Aorta (tissue), 5 donors: ENCODE measurements around the gene HYDIN. TPM values are rescaled to one million over a fixed set of nuclear protein-coding genes. Genes with fewer than 3 reads are reported as not detected.
A peak's percentile ranks its signal among the peaks of the same experiment; 100 is the strongest.

Source experiments
- ATAC-seq: fragments of 200-7000 bp; cut with Tn5 transposase; one replicate; pipeline ENCODE4 v1.9.1; 2022; ENCODE audit warnings: moderate library complexity; ENCODE audit not compliant: low FRiP score
- DNase-seq, 2 donors: peaks; one replicate each; pipeline ENCODE4 v3.0.0-alpha.2; 2020
- H3K27ac ChIP-seq, 2 donors: one replicate each; pipeline ENCODE4 v1.5.1; 2013; ENCODE audit warnings: low read length in 2 of 2, mild to moderate bottlenecking in 2 of 2, moderate library complexity in 2 of 2, control low read depth in 1 of 2, inconsistent platforms in 1 of 2, low read depth in 1 of 2
- H3K27me3 ChIP-seq, 2 donors: one replicate each; pipeline ENCODE4 v1.6.1; 2013; ENCODE audit warnings: control low read depth in 1 of 2, low read length in 1 of 2, mild to moderate bottlenecking in 1 of 2, moderate library complexity in 1 of 2; ENCODE audit not compliant: insufficient read depth in 2 of 2, control insufficient read depth in 1 of 2
- H3K36me3 ChIP-seq, 2 donors: one replicate each; pipeline ENCODE4 v1.6.1; 2013; ENCODE audit warnings: control low read depth in 1 of 2, low read length in 1 of 2, mild to moderate bottlenecking in 1 of 2; ENCODE audit not compliant: insufficient read depth in 2 of 2, control insufficient read depth in 1 of 2
- H3K4me1 ChIP-seq, 2 donors: one replicate each; pipeline ENCODE4 v1.6.1; 2013; ENCODE audit warnings: low read length in 2 of 2, control low read depth in 1 of 2, mild to moderate bottlenecking in 1 of 2, moderate library complexity in 1 of 2; ENCODE audit not compliant: insufficient read depth in 2 of 2, control insufficient read depth in 1 of 2
- H3K4me3 ChIP-seq, 2 donors: one replicate each; pipeline ENCODE4 v1.5.1; 2013; ENCODE audit warnings: low read length in 2 of 2, control low read depth in 1 of 2, mild to moderate bottlenecking in 1 of 2
- H3K9me3 ChIP-seq: one replicate; pipeline ENCODE4 v1.6.1; 2013; ENCODE audit warnings: mild to moderate bottlenecking, low read length; ENCODE audit not compliant: control insufficient read depth
- WGBS, 2 donors: extraction: QIAGEN DNeasy Blood & Tissue Kit; methylation state at CpG; one replicate each; pipeline ENCODE4 v1.1.7; 2013; 5-methylcytosine and 5-hydroxymethylcytosine counted together
- intact Hi-C, 2 donors: fragments of 100-400 bp; cut with DNase I; formaldehyde crosslinking; loops; one replicate each; pipeline versions ENCODE4 v1.14.2 to v1.15.0; 2022
- long read RNA-seq, 2 donors: library from polyadenylated mRNA; unstranded; transcript quantifications; one replicate each; pipeline ENCODE4 v2.0.0, GENCODE V29; 2020 to 2021
- polyA plus RNA-seq, 2 donors: library from polyadenylated mRNA; stranded (reverse); fragments of 200-250 nt; gene quantifications; one replicate each; pipeline ENCODE4 v1.2.3, GENCODE V29; 2013
- total RNA-seq, 2 donors: library from RNA; stranded (reverse); fragmentation: NEBNext Ultra II Directional; extraction: Animal tissue kit (Norgen Biotek cat#: 25700); gene quantifications; one replicate each; pipeline ENCODE4 v1.2.1, GENCODE V29; 2021
- donor health status: healthy with polysubstance abuse.
- donor health status: Bipolar disorder and iron deficiency.
- donor health status: DM: no; HTN: no; CAD: no.
- donor health status: DM: no; HTN: no; CAD: no.
- donor health status: DM: yes; HTN: yes; CAD: no.

The HYDIN gene
- 1 to 10 TPM; 4.2 to 4.8 TPM for total RNA-seq
- under 1 TPM in 1 of 2 donors, not detected in 1; 0.38 TPM for polyA plus RNA-seq
- long read RNA-seq, donor 1: 0 reads
- long read RNA-seq, donor 2: 0 reads

- Histone ChIP-seq H3K4me1 (no peaks in the 10 kb centered on the region), H3K4me3 (no peak within 1 kb of the TSS), H3K9me3 (peaks cover 5% of the 10 kb centered on the region), H3K27ac (no peak within 1 kb of the TSS), H3K27me3 (peaks cover 0 to 3% of the 10 kb centered on the region in 2 donors), H3K36me3 (no peaks in the 10 kb centered on the region)
- ATAC-seq: no peak
- intact Hi-C loops: no loop called here
- peak; percentile 50 to 68 for DNase-seq
- 9% methylated on average over 38 of the region's 38 CpGs for WGBS, 2 donors
Measured at GRCh38 chr16:71230122-71230845, at the start of gene HYDIN. HYDIN (minus strand) TSS chr16:71230722; CDS start chr16:71186895, 43,827 bp downstream.

- Histone ChIP-seq H3K4me3 (no peak overlapping the region), H3K36me3 (no peaks in the 10 kb centered on the region), H3K9me3 (no peaks in the 10 kb centered on the region), H3K27me3 (no peaks in the 10 kb centered on the region), H3K4me1 (no peaks in the 10 kb centered on the region), H3K27ac (no peak overlapping the region)
- DNase-seq (no peak), ATAC-seq (no peak)
- WGBS, 2 donors: 94 to 99% methylated on average over 4 of the region's 4 CpGs
- intact Hi-C loops: no loop called here
Measured at GRCh38 chr16:71276589-71277334, 46.2 kb upstream of the HYDIN start.

GRCh38 chr16:71273384-71273783 is 42.9 kb upstream of the HYDIN start:
- ATAC-seq (no peak), DNase-seq (no peak)
- no peak overlapping the region for H3K27ac ChIP-seq
- H3K9me3 ChIP-seq: no peaks in the 10 kb centered on the region
- intact Hi-C loops: no loop called here
- WGBS, 2 donors: 94 to 95% methylated on average over 1 of the region's 1 CpG
- H3K4me1 ChIP-seq: no peaks in the 10 kb centered on the region
- H3K36me3 ChIP-seq: no peaks in the 10 kb centered on the region
- no peak overlapping the region for H3K4me3 ChIP-seq
- H3K27me3 ChIP-seq: no peaks in the 10 kb centered on the region

DNA sequence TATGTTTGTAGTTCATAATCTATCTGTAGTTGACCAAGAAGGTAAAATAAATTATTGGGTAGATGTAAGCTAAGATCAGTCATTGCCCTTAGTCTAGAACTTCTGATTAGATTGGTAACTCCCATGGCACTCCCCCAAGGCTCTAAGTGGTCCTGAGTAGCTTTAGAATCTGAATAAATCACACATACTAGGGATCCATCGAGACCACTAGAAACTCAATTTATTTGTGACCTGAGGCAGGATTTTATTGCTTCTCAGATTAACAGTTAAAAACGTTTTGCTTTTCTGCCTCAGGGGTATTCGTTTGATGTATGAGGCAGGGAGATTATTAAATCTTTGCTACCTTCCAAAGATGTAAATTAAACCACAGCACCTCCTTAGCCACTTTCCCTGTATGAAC is 33.8 kb upstream of the HYDIN start:
- H3K36me3 ChIP-seq: no peaks in the 10 kb centered on the region
- DNase-seq (no peak), ATAC-seq (no peak)
- WGBS, 2 donors: 42 to 48% methylated on average over 3 of the region's 3 CpGs
- H3K27me3 ChIP-seq: peaks cover 0 to 1% of the 10 kb centered on the region in 2 donors
- H3K27ac ChIP-seq: no peak overlapping the region
- intact Hi-C loops: no loop called here
- H3K4me3 ChIP-seq: no peak overlapping the region
- H3K9me3 ChIP-seq: no peaks in the 10 kb centered on the region
- no peaks in the 10 kb centered on the region for H3K4me1 ChIP-seq

GRCh38 chr16:71263582-71263981 is 33.1 kb upstream of the HYDIN start:
- no peak overlapping the region for H3K27ac ChIP-seq
- no peaks in the 10 kb centered on the region for H3K9me3 ChIP-seq
- no peak for DNase-seq
- 85 to 87% methylated on average over 3 of the region's 3 CpGs for WGBS, 2 donors
- no peak for ATAC-seq
- peaks cover 0 to 1% of the 10 kb centered on the region in 2 donors for H3K27me3 ChIP-seq
- no peaks in the 10 kb centered on the region for H3K4me1 ChIP-seq
- no peak overlapping the region for H3K4me3 ChIP-seq
- intact Hi-C loops: no loop called here
- no peaks in the 10 kb centered on the region for H3K36me3 ChIP-seq

DNA sequence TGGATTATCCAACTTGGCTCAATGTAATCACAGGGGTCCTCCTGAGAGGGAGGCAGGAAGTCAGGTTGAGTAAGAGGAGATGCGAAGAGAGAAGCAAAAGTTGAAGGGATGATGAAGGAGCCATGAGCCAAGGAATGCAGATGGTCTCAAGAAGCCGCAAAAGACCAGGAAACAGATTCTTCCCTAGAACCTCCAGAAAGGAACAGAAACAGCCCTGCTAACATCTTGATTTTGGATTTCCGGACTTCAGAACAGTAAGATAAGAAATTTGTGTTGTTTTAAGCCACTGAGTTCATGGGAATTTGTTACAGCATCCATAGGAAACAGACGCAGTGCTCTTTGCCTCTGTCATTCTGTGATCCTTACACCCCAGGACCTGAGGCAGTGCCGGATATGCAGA is 31.9 kb upstream of the HYDIN start:
- 71 to 74% methylated on average over 5 of the region's 5 CpGs for WGBS, 2 donors
- no peak for ATAC-seq

GRCh38 chr16:71260995-71261394 is 30.5 kb upstream of the HYDIN start:
- Histone ChIP-seq H3K27ac (no peak overlapping the region), H3K4me3 (no peak overlapping the region), H3K27me3 (peaks cover 0 to 1% of the 10 kb centered on the region in 2 donors), H3K36me3 (no peaks in the 10 kb centered on the region), H3K4me1 (no peaks in the 10 kb centered on the region), H3K9me3 (no peaks in the 10 kb centered on the region)
- intact Hi-C loops: no loop called here
- ATAC-seq: no peak
- DNase-seq: no peak

More for the DNA sequence above, 31.9 kb upstream of the HYDIN start:
- intact Hi-C loops: no loop called here
- no peak for DNase-seq
- H3K4me1 ChIP-seq: no peaks in the 10 kb centered on the region
- no peaks in the 10 kb centered on the region for H3K36me3 ChIP-seq
- no peak overlapping the region for H3K4me3 ChIP-seq
- no peaks in the 10 kb centered on the region for H3K9me3 ChIP-seq
- peaks cover 0 to 1% of the 10 kb centered on the region in 2 donors for H3K27me3 ChIP-seq
- H3K27ac ChIP-seq: no peak overlapping the region

DNA sequence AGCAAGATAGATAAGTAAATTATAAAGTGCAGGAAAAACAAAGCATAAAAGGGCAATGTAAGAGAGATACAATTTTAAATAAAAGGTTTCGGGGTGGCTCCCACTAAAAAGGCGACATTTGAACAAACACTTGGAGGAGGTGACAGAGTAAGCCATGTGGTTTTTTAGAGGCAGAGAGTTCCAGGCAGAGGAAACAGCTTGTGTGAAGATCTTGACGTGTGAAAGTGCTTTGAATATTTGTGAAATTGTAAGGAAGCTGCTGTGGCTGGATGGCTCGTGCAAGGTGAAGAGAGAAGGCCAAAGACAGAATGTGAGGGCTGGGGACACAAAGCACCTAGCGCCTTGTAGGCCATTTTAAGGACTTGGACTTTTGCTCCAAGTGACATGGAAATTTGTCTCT is 28.6 kb upstream of the HYDIN start:
- ATAC-seq (no peak), DNase-seq (no peak)
- no peak overlapping the region for H3K4me3 ChIP-seq
- H3K36me3 ChIP-seq: no peaks in the 10 kb centered on the region
- WGBS, 2 donors: 62 to 70% methylated on average over 5 of the region's 5 CpGs
- H3K9me3 ChIP-seq: no peaks in the 10 kb centered on the region
- intact Hi-C loops: no loop called here
- H3K27ac ChIP-seq: no peak overlapping the region
- peaks cover 0 to 1% of the 10 kb centered on the region in 2 donors for H3K27me3 ChIP-seq
- H3K4me1 ChIP-seq: no peaks in the 10 kb centered on the region

- WGBS, 2 donors: 48 to 49% methylated on average over 1 of the region's 1 CpG
Measured at GRCh38 chr16:71258372-71258771, 27.9 kb upstream of the HYDIN start.

More at GRCh38 chr16:71258372-71258771, 27.9 kb upstream of the HYDIN start:
- H3K36me3 ChIP-seq: no peaks in the 10 kb centered on the region
- H3K4me3 ChIP-seq: no peak overlapping the region
- intact Hi-C loops: no loop called here
- ATAC-seq (no peak), DNase-seq (no peak)
- no peaks in the 10 kb centered on the region for H3K4me1 ChIP-seq
- H3K9me3 ChIP-seq: no peaks in the 10 kb centered on the region
- H3K27ac ChIP-seq: no peak overlapping the region
- peaks cover 0 to 1% of the 10 kb centered on the region in 2 donors for H3K27me3 ChIP-seq
